Lower lobe of right lung (tissue), 2 donors: ENCODE data around the gene SEBOX. TPM values are rescaled to one million over a fixed set of nuclear protein-coding genes. Genes with fewer than 3 reads are reported as not detected.

Source experiments
- ATAC-seq, 2 donors: fragments of 200-7000 bp; cut with Tn5 transposase; one replicate each; pipeline ENCODE4 v1.9.1; 2020 to 2022; ENCODE audit warnings: mild to moderate bottlenecking in 2 of 2, moderate library complexity in 2 of 2
- DNase-seq: peaks from one replicate; pipeline ENCODE4 v3.0.0-alpha.2; 2020
- H3K27ac ChIP-seq: fragments of 200-600 bp; one replicate; pipeline ENCODE4 v1.8.0; 2022
- H3K27me3 ChIP-seq: fragments of 200-600 bp; one replicate; pipeline ENCODE4 v1.8.0; 2022; ENCODE audit warnings: low read depth
- H3K36me3 ChIP-seq: fragments of 200-600 bp; one replicate; pipeline ENCODE4 v1.8.0; 2022; ENCODE audit warnings: mild to moderate bottlenecking
- H3K4me1 ChIP-seq: fragments of 200-600 bp; one replicate; pipeline ENCODE4 v1.8.0; 2022
- H3K4me3 ChIP-seq: fragments of 200-600 bp; one replicate; pipeline ENCODE4 v1.8.0; 2022; ENCODE audit warnings: mild to moderate bottlenecking
- H3K9me3 ChIP-seq: fragments of 200-600 bp; one replicate; pipeline ENCODE4 v1.8.0; 2022
- CTCF ChIP-seq: fragments of 200-600 bp; IDR thresholded peaks from one replicate; pipeline ENCODE4 v1.8.0; 2022; ENCODE audit warnings: antibody characterized with exemption, mild to moderate bottlenecking
- intact Hi-C: fragments of 100-400 bp; cut with DNase I; formaldehyde crosslinking; loops from one replicate; pipeline ENCODE4 v1.11.0; 2022
- total RNA-seq: library from RNA; stranded (reverse); fragmentation: NEBNext Ultra II Directional; extraction: Animal tissue kit (Norgen Biotek cat#: 25700); gene quantifications from one replicate; pipeline ENCODE4 v1.2.1, GENCODE V29; 2021
- donor health status: DM: no; HTN: yes; CAD: no; lungs with severe emphysema.

Gene SEBOX
- total RNA-seq, 1 donor from 2014 or later: not detected

- intact Hi-C loops: no loop called here
- DNase-seq (no peak), ATAC-seq (no peak)
- Histone ChIP-seq H3K27me3 (no peaks in the 10 kb centered on the region), H3K9me3 (no peaks in the 10 kb centered on the region), H3K4me1 (peaks cover 41% of the 10 kb centered on the region), H3K36me3 (peaks cover 41% of the 10 kb centered on the region), H3K27ac (no peak overlapping the region), H3K4me3 (no peak overlapping the region)
- TF ChIP-seq CTCF: no peak
Measured at GRCh38 chr17:28333083-28333746, 31.8 kb downstream of the SEBOX start.

DNA sequence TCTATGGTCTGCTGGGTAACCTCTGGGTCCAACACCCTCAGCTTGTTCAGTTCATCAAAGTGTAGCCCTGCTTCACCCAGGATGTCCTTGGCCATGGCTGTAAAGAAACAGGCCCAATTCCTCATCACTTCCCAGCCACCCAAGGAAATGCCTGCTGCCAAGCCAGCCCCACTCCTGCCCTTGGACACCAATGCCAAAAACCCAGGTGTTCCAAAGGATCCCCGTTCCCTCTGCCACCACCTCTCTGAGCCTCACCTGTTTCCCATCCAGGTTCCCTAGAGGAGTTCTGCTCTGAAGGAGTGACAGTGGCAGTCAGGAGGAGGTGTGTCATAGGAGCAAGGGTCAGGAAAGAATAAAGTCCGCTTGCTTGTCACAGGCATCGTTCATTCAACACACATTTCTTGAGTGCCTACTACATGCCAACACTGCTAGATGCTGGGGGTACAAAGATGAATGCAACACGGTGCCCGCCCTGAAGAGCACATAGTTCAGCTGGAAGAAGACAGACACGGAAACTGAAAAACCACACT, 33.0 kb downstream of the SEBOX start:
- no peak for ATAC-seq
- Histone ChIP-seq H3K4me1 (peaks cover 29% of the 10 kb centered on the region), H3K27ac (no peak overlapping the region), H3K9me3 (no peaks in the 10 kb centered on the region), H3K4me3 (no peak overlapping the region), H3K27me3 (no peaks in the 10 kb centered on the region), H3K36me3 (peaks cover 50% of the 10 kb centered on the region)
- no peak for TF ChIP-seq CTCF
- no peak for DNase-seq
- intact Hi-C loops: no loop called here

DNA sequence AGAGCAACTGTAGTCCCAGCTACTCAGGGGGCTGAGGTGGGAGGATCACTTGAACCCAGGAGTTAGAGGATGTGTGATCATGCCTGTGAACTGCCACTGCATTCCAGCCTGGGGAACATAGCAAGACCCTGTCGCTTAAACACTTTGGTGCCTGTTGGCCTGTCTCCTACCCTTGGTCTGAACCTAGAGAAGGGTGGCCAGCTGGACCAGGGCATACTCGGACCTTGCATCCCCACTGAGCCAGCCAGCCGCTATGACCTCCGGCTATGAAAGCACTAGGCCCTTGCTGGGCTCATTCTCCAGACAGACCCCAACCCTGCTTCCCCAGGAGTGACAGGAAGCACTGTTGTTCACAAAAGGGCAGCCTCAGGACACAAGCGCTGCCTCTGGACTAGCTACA, 34.3 kb downstream of the SEBOX start:
- Histone ChIP-seq H3K27me3 (no peaks in the 10 kb centered on the region), H3K4me1 (peaks cover 20% of the 10 kb centered on the region), H3K4me3 (no peak overlapping the region), H3K27ac (no peak overlapping the region), H3K9me3 (no peaks in the 10 kb centered on the region), H3K36me3 (peaks cover 50% of the 10 kb centered on the region)
- ATAC-seq (no peak), DNase-seq (no peak)
- intact Hi-C loops: no loop called here
- TF ChIP-seq CTCF: no peak

GRCh38 chr17:28328325-28328724, 36.7 kb downstream of the SEBOX start:
- Histone ChIP-seq H3K9me3 (no peaks in the 10 kb centered on the region), H3K4me3 (no peak overlapping the region), H3K27me3 (no peaks in the 10 kb centered on the region), H3K27ac (no peak overlapping the region), H3K4me1 (peaks cover 12% of the 10 kb centered on the region), H3K36me3 (peaks cover 50% of the 10 kb centered on the region)
- intact Hi-C loops: no loop called here
- no peak for TF ChIP-seq CTCF
- DNase-seq (no peak), ATAC-seq (no peak)

DNA sequence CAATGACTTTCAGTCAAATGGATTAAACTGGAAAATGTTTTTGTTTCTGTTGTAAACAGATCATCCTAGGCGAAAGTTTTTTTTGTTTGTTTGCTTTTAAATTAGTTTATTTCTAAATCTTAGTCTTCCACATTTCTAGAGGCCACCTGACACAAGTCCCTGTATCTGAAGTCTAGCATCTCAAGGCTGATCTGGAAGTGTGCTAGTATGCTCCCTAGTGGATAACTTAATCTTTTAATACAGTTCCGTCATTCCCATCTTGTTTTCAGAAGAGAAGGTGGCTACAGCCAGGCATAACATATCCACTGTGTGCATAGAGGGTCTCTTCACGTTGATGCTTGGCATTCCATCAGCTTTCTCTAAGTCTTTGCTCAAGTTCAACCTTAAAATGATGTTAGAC, 37.3 kb downstream of the SEBOX start:
- peaks cover 9% of the 10 kb centered on the region for H3K4me1 ChIP-seq
- intact Hi-C loops: no loop called here
- H3K36me3 ChIP-seq: peaks cover 50% of the 10 kb centered on the region
- TF ChIP-seq CTCF: no peak
- H3K27me3 ChIP-seq: no peaks in the 10 kb centered on the region
- H3K27ac ChIP-seq: no peak overlapping the region
- no peak overlapping the region for H3K4me3 ChIP-seq
- H3K9me3 ChIP-seq: no peaks in the 10 kb centered on the region
- DNase-seq (no peak), ATAC-seq (no peak)
